GM18526 (cell line): ENCODE measurements around the gene CUX1.

Experiments
- POLR2A ChIP-seq: IDR thresholded peaks from 3 replicates; pipeline ENCODE4 v1.6.1; 2011; ENCODE audit not compliant: insufficient read length; ENCODE audit errors: extremely low read depth

The CUX1 gene

DNA sequence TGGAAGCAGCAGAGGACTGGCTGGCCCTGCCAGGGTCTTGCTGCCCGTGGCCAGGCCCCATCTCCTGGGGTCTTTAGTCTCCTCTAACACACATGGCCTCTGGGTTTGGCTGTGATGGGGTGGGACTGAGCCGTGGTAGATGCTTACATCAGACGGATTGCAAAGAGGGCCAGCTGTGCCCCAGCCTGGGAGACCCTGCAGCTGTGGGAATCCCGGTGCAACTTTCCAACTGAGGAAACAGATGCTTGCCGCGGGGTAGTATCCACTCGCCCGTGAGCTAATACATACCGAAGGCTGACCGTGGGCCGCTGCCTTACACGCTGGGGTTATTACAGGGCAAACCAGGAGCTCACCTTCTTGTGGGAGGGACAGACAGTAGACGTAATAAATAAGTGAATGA, 445.1 kb downstream of the CUX1 start:
- TF ChIP-seq POLR2A, result no peak

DNA sequence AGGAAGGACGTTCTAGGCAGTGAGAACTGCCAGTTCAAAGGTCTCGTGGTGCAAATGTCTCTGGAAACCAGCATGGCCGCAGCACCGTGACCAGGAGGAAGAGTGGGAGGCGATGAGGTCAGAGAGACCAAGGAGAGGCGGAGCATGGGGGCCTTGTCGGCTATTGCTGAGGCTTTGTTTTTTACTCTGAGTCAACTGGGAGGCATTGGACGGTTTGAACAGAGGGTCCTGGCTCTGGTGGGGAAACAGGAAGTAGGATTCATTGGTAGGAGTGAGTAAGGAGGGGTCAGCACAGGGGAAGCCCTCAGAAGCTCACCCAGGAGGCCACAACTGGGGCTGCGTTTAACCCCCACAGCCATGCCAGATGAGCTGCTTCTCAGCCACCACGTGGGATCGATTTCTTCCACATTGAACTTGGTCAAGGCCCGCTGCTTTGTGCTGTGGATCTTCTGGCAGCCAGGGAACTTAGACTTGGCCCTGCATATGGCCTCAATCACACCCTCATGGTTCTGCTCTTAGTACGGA, 447.0 kb downstream of the CUX1 start:
- TF ChIP-seq POLR2A, result no peak

DNA sequence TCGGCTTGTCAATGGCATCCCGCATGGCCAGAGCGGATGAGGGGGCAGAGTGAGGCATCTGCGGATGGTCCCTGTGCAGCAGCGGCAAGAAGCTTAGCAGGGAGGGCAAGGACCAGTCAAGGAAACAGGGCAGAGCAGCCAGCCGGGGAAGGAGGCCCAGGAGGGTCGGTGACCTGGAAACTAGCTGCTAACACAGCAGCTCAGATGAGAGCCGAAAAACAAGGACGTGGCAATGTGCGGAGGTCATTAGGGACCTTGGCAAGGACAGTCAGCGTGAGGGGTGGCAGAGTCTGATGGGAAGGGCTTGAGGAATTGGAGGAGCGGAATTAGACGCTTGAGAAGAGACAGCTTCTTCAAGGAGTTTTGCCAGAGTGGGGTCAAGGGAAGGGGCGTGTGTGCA, 449.1 kb downstream of the CUX1 start:
- TF ChIP-seq POLR2A, result no peak

- no peak for TF ChIP-seq POLR2A
These were observed 451.2 kb downstream of the CUX1 start for GRCh38 chr7:102268635-102269034.

DNA sequence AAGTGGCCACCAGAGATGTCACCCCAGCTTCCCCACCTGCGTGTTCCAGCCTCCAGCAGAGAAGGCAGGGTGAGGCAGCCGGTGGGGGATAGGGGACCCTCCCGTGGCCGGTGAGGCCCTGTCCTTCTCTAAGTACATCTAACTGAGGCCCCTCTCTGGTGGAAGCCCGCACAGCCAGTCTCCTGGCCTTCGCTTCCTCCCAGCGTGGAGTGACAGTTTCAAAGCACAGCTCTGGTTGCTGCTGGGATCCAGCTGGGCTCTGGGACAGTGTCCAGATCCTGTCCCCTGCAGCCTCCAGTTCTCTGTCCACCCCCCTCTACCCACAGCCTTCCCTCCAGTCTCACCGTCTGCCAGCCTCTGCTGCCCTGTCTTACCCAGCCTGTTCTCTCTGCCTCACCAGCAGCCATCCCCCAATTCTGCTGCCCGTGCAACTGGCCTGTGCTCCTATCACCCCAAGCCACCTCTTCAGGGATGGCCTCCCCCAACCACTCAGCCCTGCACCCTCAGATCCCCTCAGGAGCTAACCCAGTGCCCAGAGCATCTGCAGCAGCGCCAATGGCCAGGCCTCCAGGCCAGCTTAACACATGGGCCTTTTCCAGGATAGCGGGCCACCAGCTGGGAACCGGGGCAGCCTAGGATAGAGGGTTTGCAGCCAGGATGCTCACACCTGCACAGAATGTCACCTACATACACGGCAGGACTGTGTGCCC, 452.9 kb downstream of the CUX1 start:
- no peak for TF ChIP-seq POLR2A

DNA sequence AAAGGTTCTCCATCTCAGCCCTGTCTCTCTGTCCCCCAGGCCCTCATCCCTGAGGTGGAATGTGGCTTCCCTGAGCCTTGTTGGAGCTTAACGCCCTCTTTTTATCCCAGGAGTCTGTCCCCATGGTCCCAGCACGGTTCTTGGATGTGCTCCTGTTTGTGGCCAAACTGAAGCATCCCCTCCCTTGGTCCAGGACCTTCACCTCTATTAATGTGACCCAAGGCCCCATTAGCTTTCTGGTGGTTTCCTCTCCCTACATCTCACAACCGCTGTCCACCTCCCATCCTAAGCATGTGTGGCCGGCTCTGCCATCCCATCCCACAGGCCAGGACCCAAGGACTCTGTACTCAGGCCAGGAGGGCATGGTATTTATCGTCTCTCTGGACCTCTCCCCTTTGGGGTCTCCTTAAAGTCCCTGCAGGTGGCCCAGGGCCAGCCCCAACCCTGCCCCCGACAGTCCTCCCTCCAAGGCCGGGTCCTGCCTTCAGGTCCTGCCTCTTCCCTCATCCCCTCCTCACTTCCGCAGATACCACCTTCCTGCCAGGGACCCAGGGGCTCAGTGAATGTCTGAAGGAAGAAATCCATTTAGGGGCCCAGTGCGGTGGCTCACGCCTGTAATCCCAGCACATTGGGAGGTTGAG, 453.9 kb downstream of the CUX1 start:
- TF ChIP-seq POLR2A, result no peak

- TF ChIP-seq POLR2A, result no peak
These were observed 454.9 kb downstream of the CUX1 start for GRCh38 chr7:102272075-102272916.

DNA sequence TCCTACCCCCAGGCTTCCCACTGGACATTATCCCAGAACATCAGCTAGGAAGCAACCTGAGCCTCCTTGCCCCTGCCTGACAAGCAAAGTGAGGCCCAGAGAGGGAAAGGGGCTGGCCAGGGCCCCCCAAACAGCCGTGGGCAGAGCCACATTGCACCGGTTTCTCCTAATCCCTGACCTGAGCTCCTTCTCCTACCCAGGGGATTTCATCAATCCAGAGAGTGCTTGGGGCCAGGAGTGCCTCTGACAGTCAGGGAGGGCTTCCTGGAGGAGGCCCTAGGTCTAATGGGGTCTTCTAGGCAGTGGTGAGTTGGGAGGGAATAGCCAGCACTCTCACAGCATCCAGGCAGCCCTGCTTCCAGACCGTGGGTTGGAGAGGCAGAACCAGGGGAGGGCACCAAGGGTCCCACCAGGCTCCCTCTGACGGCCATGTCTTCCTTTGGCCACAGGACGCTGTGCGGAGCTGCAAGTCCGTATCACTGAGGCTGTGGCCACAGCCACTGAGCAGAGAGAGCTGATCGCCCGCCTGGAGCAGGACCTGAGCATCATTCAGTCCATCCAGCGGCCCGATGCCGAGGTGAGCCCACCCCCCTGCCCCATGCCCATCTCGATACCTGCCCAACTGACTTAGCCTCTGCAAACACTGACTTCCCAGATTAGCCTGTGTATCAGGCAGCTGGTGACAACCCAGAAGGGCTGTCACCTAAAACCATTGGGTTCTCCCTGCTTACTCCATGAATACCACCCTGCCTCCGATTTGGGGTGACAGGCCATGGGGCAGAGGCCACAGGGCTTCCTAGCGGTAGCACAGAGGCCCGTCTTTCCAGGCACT, 455.7 kb downstream of the CUX1 start:
- TF ChIP-seq POLR2A, result no peak

DNA sequence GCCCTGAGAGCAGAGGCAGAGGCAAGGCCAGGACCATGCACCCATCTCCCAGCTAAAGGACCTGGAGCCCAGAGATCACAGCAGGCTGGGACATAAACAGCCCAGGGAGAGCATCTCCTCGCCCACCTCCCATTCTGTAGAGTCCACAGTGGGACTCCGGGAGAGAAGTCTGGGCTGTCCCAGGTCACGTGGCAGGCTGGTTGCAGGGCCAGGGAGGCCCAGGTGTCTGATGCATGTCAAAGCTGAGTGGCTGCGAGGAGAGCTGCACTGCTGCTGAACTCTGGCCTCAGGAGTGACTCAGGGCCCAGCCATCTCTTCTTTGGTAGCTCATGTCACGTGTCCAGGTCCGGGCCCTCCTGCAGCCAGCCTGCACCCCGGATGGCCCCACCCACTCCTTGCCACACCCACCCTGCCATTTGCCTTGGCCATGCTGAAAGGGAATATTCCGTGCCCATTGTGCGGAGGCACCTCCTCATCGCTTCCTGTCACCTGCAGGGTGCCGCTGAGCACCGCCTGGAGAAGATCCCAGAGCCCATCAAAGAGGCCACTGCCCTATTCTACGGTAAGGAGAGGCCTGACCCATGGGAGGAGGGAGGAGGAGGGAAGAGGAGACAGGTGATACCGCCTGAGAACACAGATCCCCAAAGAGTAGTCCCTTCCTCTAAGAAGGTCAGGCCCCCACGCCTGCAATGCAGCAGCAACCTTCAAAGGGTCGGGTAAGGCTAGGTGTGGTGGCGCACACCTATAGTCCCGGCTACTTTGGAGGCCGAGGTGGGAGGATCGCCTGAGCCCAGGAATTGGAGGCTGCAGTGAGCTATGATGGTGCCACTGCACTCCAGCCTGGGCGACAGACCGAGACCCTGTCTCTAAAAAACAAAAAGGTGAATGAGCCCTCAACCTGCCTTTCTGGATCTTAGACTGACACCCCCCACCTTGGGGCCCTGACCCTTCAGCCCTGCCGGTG, 456.6 kb downstream of the CUX1 start:
- no peak for TF ChIP-seq POLR2A

GRCh38 chr7:102275123-102275703, 457.8 kb downstream of the CUX1 start:
- no peak for TF ChIP-seq POLR2A

DNA sequence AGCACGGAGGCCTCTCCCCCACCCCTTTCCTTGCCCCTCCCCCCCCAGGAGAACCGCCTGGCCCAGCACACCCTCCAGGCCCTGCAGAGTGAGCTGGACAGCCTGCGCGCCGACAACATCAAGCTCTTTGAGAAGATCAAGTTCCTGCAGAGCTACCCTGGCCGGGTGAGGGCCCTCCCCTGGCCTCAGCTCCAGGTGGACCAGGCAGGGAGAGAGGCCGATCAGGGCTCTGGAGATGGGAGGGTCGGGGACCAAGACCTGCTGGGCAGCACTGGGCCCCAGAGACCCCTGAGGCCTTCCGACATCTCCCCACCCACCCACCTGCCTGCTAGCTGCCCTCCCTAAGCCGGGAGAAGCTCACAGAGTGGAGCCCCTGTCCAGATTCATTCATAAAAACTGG, 460.5 kb downstream of the CUX1 start:
- no peak for TF ChIP-seq POLR2A

DNA sequence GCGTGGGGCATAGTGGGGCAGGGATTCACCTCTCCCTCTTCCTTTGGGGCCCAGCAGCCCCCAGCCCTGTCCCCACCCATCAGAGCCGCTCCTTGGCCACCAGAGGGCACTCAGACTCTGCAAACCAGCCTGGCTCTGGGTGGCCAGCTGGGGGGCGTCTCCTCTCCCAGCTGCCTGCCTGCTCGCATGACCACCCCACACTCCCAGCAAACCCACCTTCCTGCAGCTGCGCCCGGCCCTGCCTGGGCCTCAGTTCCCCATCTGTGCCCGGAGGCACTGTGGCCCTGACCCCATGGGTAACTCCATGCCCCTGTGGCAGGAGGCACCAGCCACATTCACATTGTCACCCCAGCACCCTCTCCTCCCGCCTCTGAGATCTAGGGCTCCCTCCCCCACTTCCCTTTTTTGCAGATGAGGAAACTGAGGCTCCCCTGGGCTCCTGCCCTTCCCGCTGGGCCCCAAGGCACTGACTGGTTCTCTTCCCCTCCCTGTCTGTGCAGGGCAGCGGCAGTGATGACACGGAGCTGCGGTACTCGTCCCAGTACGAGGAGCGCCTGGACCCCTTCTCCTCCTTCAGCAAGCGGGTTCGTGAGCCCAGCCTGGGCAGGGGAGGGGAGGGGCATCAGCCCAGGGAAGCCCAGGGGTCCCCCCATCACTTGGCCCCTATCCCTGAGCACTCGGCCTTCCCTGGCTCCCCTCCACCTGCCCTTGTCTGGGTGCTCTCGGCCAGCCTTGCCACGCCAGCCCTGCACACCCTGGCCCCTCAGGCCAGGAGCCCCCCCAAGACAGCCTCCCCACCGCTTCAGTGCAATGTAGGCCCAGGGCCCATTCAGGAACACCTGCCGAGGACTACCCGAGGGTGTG, 462.3 kb downstream of the CUX1 start:
- TF ChIP-seq POLR2A, result no peak

GRCh38 chr7:102280521-102280920, 463.1 kb downstream of the CUX1 start:
- no peak for TF ChIP-seq POLR2A

DNA sequence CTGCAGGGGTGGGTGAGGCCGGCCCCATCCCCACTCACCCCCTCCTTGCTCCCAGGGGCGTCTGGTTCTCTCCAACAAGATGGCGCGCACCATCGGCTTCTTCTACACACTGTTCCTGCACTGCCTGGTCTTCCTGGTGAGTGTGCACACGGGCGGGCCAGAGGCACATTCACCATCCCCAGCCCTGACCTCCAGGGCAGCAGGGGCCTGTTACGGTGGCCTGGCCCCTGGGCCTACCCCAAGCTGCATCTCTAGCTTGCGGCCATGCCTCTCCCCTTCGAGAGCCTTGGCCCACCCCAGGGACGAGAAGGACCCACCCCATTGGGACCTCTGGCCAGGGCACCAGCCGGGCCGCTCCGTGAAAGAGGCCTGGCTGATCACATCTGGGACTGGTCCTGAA, 464.4 kb downstream of the CUX1 start:
- TF ChIP-seq POLR2A, result no peak
